GM12801 (cell line): ENCODE results near the gene RNF208.

Experiments used
- CTCF ChIP-seq: IDR thresholded peaks from one replicate; pipeline ENCODE4 v1.5.1; 2011; ENCODE audit warnings: control low read depth; ENCODE audit not compliant: insufficient read length; ENCODE audit errors: extremely low read depth

RNF208 gene

GRCh38 chr9:137266585-137267453 is 44.8 kb upstream of the RNF208 start:
- no peak for TF ChIP-seq CTCF

DNA sequence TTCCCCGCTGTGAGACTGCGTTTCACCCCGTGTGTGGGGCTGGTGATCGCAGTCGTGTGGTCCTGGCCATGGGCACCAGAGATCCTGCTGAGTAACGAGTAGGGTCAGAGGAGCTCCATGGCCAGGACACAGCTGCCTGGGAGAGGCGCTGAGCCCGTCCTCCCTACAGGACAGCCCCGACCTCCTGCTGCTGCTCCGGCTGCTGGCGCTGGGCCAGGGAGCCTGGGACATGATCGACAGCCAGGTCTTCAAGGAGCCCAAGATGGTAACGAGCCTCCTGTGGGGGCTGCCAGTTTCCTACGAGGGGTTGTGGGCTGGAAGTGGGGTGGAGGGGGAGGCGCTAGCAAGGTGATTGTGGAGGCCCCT is 44.1 kb upstream of the RNF208 start:
- no peak for TF ChIP-seq CTCF

DNA sequence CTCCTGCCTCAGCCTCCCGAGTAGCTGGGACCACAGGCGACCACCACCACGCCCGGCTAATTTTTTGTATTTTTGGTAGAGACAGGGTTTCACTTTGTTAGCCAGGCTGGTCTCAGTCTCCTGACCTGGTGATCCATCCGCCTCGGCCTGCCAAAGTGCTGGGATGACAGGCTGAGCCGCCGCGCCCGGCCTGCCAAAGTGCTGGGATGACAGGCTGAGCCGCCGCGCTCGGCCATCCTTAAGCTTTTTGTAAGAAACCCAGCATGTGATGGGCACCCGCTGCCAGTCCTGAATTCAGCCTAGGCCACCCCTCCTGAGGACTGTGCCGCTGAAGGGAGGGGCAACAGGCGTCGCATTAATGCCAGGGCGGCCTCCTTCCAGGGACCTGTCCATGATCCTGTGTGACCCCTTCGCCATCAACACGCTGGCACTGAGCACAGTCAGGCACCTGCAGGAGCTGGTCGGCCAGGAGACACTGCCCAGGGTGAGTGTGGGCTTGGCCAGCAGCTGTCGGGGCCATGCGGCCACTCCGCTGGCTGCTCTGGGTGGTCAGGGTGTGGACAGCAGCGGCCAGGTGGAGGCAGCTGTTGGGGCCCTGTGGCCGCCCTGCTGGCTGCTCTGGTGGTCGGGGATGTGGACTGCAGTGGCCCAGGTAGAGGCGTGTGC is 43.6 kb upstream of the RNF208 start:
- TF ChIP-seq CTCF, result no peak

DNA sequence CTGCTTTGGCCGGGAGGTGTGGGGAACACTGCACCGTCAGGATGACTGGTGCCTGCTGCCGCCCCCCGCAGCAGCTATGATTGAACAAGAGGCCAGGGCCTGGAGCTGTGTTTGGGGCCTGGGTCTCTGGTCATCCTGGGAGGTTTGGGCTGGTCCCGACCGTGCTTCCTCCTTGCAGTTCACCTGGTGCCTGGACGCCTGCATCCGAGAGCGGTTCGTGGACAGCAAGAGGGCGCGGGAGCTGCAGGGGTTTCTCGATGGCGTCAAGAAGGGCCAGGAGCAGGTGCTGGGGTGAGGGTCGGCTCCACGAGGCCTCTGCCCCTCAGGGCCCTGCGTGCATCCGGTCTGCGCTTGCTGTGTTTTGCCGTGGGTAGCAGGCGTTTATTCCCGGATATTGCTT is 42.0 kb upstream of the RNF208 start:
- no peak for TF ChIP-seq CTCF

GRCh38 chr9:137263506-137263905 is 41.5 kb upstream of the RNF208 start:
- TF ChIP-seq CTCF, result no peak

GRCh38 chr9:137262909-137263285 is 40.9 kb upstream of the RNF208 start:
- no peak for TF ChIP-seq CTCF

- no peak for TF ChIP-seq CTCF
These were observed 34.8 kb upstream of the RNF208 start for GRCh38 chr9:137256856-137257255.
